Measurements from ENCODE around the gene MSI2.
A peak's percentile ranks its signal among the peaks of the same experiment; 100 is the strongest.

Gene MSI2

DNA sequence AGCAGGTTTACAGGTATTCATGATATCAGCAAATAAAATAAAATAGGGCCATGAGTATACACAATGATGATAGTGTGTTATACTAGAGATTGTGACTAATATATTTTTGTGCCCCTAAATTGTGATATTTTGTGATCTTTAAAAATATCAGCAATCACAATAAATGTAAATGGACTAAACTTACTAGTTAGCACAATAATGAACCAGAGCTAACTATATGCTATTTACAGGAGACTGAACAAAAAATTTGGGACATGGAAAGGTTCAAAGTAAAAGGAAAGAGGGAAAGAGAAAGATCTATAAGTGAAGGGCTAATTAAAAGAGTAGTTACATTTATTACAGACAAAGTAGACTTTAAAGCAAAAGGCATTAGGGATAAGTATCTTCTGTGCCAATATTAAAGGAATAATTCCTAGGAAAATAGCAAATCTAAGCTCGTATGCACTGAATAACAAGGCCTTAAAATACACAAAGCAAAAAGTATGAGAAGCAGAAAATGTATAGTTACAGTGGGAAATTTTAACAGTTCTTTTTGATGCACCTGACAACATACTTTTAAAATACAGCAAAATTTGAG, 5.0 kb upstream of the MSI2 start:
- no peak overlapping the region for H3K9ac ChIP-seq (ENCODE audit: low read length)
- no peaks in the 10 kb centered on the region for H4K20me1 ChIP-seq (ENCODE audit: insufficient read depth, low read length)
- no peaks in the 10 kb centered on the region for H3K36me3 ChIP-seq (ENCODE audit: insufficient read depth, low read length)
- H2AFZ ChIP-seq (ENCODE audit: low read length): no peak overlapping the region
- H3K4me1 ChIP-seq (ENCODE audit: insufficient read depth, low read length, severe bottlenecking): peaks cover 8% of the 10 kb centered on the region
- TF ChIP-seq, protein P1, sequence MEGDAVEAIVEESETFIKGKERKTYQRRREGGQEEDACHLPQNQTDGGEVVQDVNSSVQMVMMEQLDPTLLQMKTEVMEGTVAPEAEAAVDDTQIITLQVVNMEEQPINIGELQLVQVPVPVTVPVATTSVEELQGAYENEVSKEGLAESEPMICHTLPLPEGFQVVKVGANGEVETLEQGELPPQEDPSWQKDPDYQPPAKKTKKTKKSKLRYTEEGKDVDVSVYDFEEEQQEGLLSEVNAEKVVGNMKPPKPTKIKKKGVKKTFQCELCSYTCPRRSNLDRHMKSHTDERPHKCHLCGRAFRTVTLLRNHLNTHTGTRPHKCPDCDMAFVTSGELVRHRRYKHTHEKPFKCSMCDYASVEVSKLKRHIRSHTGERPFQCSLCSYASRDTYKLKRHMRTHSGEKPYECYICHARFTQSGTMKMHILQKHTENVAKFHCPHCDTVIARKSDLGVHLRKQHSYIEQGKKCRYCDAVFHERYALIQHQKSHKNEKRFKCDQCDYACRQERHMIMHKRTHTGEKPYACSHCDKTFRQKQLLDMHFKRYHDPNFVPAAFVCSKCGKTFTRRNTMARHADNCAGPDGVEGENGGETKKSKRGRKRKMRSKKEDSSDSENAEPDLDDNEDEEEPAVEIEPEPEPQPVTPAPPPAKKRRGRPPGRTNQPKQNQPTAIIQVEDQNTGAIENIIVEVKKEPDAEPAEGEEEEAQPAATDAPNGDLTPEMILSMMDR (IDR thresholded peaks at IDR 0.05; ENCODE audit: low read length): no peak
- TF ChIP-seq EZH2 (IDR thresholded peaks at IDR 0.05; ENCODE audit: borderline replicate concordance, low read length): no peak
- H3K4me2 ChIP-seq (ENCODE audit: low read length): no peak overlapping the region
- H3F3A ChIP-seq (ENCODE audit: insufficient read depth, low read length): no peaks in the 10 kb centered on the region
- H3K27me3 ChIP-seq (ENCODE audit: insufficient read depth, low read length): no peaks in the 10 kb centered on the region
- no peaks in the 10 kb centered on the region for H3K9me2 ChIP-seq (ENCODE audit: low read depth, low read length)
- H3K79me2 ChIP-seq (ENCODE audit: insufficient read depth, low read length): no peaks in the 10 kb centered on the region
- no peak overlapping the region for H3K27ac ChIP-seq (ENCODE audit: low read depth, low read length, poor library complexity, severe bottlenecking)
- H3K4me3 ChIP-seq (ENCODE audit: low read depth, low read length, poor library complexity, severe bottlenecking): no peak overlapping the region
- H3K9me3 ChIP-seq (ENCODE audit: low read length): peaks cover 15% of the 10 kb centered on the region

DNA sequence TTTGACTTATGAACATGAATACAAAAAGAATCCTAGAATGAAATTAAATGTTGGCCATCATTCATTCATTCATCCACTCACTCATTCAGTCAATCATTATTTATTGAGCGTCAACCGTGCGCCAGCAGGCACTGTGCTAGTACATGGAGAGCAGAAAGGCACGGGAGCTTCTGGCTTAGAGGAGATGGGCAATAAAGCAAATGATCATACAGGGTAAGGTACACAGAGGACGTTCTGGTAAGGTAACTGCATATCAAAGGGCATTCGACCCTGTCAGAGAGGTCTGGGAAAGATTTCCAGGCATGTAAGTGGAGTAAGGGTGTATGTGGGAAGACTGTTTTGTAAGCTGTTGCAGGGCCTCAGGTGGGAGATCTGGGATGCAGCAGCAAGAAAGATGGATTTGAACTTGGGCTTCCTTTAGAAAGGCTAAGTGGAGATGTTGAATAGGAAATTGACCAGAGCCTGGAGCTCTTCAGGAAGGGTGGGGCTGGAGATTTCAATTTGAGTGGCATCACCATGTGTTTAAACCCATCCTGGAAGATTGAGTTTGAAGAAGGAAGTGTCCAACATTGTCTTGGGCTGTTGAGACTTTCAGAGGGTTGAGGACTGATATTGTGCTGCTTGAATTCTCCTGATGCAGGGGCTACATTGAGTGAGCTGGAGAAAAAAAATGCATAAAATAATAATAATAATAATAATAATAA, 2.8 kb upstream of the MSI2 start:
- TF ChIP-seq EZH2 (IDR thresholded peaks at IDR 0.05; ENCODE audit: borderline replicate concordance, low read length): no peak
- TF ChIP-seq, protein P1 (IDR thresholded peaks at IDR 0.05; ENCODE audit: low read length): no peak
- Histone ChIP-seq H3K27ac (ENCODE audit: low read depth, low read length, poor library complexity, severe bottlenecking) (no peak overlapping the region), H3K4me2 (ENCODE audit: low read length) (no peak overlapping the region), H3K79me2 (ENCODE audit: insufficient read depth, low read length) (peaks cover 17% of the 10 kb centered on the region), H4K20me1 (ENCODE audit: insufficient read depth, low read length) (no peaks in the 10 kb centered on the region), H2AFZ (ENCODE audit: low read length) (no peak overlapping the region), H3F3A (ENCODE audit: insufficient read depth, low read length) (no peaks in the 10 kb centered on the region), H3K9me2 (ENCODE audit: low read depth, low read length) (no peaks in the 10 kb centered on the region), H3K4me3 (ENCODE audit: low read depth, low read length, poor library complexity, severe bottlenecking) (no peak overlapping the region), H3K9ac (ENCODE audit: low read length) (no peak overlapping the region), H3K9me3 (ENCODE audit: low read length) (peaks cover 15% of the 10 kb centered on the region), H3K27me3 (ENCODE audit: insufficient read depth, low read length) (no peaks in the 10 kb centered on the region), H3K36me3 (ENCODE audit: insufficient read depth, low read length) (peaks cover 18% of the 10 kb centered on the region), H3K4me1 (ENCODE audit: insufficient read depth, low read length, severe bottlenecking) (peaks cover 8% of the 10 kb centered on the region)

DNA sequence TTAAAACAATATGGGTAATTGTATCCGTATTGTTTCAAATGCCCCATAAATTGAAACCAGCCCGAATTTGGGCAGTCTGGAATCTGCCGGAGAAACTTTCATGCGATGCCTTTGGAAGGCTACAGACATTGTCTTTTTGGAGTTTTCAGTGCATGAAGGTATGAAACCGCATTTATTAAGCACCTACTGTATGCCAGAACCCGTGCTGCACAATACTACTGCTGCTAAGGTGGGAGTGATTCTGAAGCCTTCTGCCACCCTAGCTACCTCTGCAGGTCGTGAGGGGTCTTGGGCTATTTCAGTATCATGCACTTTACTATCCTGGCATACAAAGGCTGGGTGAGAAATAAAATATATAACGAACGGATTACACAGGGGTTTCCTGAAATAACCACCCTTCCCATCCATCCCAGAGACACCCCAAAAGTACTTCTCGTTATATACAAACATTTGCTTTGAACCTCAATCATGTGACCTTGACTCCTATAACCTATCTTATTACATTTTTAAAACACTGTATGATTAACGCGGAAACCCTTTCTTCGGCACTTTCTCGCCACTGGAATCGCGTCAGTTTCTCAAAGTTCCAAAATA, 1.0 kb upstream of the MSI2 start:
- peak overlapping the region; percentile 87 for H3K4me3 ChIP-seq (ENCODE audit: low read depth, low read length, poor library complexity, severe bottlenecking)
- no peak for TF ChIP-seq EZH2 (IDR thresholded peaks at IDR 0.05; ENCODE audit: borderline replicate concordance, low read length)
- TF ChIP-seq, protein P1 (IDR thresholded peaks at IDR 0.05; ENCODE audit: low read length): no peak
- H3K27ac ChIP-seq (ENCODE audit: low read depth, low read length, poor library complexity, severe bottlenecking): peak overlapping the region; percentile 66
- no peaks in the 10 kb centered on the region for H4K20me1 ChIP-seq (ENCODE audit: insufficient read depth, low read length)
- peak overlapping the region; percentile 100 for H3K4me2 ChIP-seq (ENCODE audit: low read length)
- H2AFZ ChIP-seq (ENCODE audit: low read length): peak overlapping the region; percentile 21
- H3K9me2 ChIP-seq (ENCODE audit: low read depth, low read length): no peaks in the 10 kb centered on the region
- peaks cover 35% of the 10 kb centered on the region for H3K36me3 ChIP-seq (ENCODE audit: insufficient read depth, low read length)
- no peaks in the 10 kb centered on the region for H3F3A ChIP-seq (ENCODE audit: insufficient read depth, low read length)
- no peaks in the 10 kb centered on the region for H3K27me3 ChIP-seq (ENCODE audit: insufficient read depth, low read length)
- peaks cover 9% of the 10 kb centered on the region for H3K9me3 ChIP-seq (ENCODE audit: low read length)
- H3K79me2 ChIP-seq (ENCODE audit: insufficient read depth, low read length): peaks cover 35% of the 10 kb centered on the region
- H3K4me1 ChIP-seq (ENCODE audit: insufficient read depth, low read length, severe bottlenecking): peaks cover 22% of the 10 kb centered on the region
- H3K9ac ChIP-seq (ENCODE audit: low read length): peak overlapping the region; percentile 88
